Suppressor macrophage (primary cell): ENCODE results near the gene SLC12A8.

ENCODE experiments used
- DNase-seq, 4 experiments: peaks; one replicate each; pipeline ENCODE4 v3.0.0-alpha.2; 2020 to 2022
- total RNA-seq, 17 experiments: gene quantifications; one replicate each; lab custom pipeline; 2026; ENCODE audit warnings: mixed read lengths in 6 of 17, inconsistent platforms in 3 of 17; lab: John Stamatoyannopoulos, UW

Gene SLC12A8
- total RNA-seq = 0.38 to 9.4 (median 3.3) reads per million in 17 experiments

DNA sequence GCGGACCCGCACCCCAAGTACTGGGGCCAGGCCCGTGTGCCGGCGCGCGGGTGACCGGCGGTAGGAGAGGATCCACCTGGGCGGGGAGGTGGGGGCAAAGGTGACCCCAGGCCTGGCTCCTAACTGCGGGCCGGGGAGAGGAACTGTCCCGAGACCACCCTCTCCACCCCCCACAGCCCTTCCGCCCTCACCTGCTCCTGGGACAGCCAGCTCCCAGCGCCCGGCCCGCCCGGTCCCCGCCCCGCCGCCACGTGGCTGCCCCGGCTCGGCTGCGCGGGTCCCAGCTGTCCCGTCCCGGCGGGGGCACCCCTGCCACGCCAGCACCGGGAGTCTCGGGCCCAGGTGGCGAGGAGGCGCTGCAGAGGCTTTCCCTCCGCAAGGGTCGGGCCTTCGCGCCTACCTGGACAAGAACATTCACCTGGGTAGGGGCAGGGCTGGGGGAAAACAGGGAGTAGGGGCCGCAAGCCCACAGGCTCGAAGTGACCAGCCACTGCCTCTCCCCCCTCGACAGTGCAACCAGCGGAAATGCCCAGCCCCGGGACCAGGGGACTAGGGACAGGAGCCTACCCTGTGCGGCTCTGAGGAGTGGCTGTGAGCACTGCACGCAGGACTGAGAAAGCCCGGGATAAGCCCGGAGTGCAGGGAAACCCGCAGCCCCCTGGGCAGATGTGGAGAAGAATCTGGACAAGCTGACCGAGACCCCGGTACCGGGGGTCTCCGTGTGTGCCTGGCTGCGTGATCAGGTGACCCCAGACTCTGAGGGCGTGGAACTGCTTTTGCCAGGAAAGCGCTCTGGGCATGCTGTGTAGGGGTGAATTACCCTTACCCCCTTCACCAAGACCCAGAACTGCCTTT is at the start of gene SLC12A8:
Gene SLC12A8 (minus strand): TSS at position 240 of the 855 bp plus-strand sequence. CDS start 1,399 bp downstream, outside the sequence.
- DNase-seq = peak in 1 of 4 experiments; percentile 26

DNA sequence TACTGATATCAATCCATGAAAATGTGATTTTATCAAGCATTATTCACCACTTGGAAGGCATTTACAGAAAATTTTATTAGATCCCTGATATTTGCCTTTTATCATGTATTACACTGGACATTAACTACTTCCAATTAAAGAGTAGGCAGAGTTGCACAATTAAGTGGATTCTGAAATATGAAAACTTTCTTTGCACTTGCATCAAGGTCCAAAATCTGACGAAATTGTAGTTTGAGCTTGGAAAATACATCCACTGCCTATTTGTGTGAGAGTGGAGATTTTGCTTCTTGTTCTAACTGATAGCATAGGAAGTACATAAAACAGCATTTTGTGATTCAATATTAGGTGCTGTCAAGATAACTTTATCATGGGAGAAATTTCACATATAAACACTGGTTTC is 49.6 kb upstream of the SLC12A8 start:
- DNase-seq = peak in 1 of 4 experiments; percentile 4

DNA sequence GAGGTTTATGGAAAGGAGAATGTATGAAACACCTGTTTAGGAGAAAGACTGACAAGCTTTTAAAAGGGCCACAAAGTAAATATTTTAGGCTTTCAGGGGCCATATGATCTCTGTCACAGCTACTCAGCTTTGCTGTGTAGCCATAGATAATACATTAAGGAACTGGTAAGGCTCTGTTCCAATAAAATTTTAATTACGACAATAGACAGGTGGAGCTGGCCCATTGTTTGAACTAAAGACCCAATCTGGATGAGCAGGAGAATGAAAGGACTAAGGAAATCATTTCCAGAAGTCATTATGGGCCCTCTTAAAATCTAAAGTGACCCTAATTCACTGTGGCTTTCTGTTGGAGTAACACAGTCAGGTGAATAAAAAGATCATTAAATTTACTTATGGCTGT is 48.5 kb upstream of the SLC12A8 start:
- no peak for DNase-seq

DNA sequence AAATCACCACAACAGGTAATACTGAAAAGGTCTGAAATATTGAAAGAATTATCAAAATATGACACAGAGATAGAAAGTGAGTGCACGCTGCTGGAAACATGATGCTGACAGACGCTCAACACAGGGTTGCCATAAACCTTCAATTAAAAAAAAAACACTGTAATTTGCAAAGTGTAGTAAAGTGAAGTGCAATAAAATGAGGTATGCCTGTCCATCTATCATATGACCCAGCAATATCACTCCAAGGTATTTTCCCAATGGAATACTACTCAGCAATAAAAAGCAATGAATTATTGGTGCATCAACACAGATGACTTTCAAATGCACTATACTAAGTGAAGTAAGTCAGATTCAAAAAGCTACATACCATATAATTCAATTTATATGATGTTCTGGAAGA is 47.6 kb upstream of the SLC12A8 start:
- no peak for DNase-seq

DNA sequence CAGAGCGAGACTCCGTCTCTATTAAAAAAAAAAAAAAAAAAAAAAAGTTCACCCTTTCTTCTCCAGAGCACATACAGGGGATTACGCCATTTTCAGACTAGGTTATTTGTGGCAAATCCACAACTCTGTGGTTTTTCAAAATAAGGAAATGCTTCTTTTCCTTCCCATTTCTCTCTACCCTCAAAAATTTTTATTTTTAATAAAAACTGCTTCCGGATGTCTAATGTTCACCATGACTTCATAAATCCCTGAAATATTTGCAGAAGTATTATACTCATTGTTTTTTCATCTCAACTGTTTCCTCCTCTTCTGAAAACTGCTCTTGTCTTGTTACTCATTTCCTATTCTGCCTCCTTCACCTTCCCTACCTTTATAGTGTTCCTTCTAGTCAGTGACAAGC is 45.0 kb upstream of the SLC12A8 start:
- DNase-seq = peak; percentile 51 to 93 (median 67)

- DNase-seq = no peak
Observed at GRCh38 chr3:125256675-125257074, 44.1 kb upstream of the SLC12A8 start.

DNA sequence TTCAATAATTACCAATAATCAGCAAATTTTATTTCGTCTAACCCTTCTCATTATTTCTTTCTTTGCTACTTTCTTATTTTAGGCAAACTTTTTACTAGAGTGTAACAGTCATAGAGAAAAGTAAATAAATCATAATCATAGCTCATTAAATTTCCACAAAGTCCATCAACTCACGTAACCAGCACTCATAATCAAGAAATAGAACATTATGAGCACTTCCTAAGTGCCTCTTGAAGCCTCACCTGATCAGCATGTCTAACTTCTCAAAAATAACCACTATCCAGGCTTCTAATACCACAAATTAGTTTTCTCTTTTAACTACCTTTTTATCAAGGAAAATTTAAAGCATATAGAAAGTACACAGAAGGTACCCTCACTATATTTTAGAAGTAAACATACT is 38.4 kb upstream of the SLC12A8 start:
- DNase-seq = no peak

DNA sequence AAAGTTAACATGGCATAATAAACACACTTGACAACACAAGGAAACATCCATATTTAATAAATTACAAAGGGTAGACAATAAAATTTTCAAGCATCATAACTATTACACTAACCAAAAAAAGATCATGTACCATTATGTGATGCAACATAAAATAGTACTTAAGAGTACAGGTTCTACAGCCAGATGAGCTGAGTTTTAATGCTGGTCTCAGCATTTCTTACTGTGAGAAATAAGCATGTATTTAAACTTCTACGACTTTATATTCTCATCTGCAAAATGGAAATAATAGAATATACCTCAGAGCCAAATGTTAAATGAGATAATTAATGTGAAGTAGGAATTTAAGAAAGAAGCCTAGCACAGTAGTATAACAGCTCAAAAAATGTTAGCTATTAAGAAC is 33.7 kb upstream of the SLC12A8 start:
- DNase-seq = no peak

DNA sequence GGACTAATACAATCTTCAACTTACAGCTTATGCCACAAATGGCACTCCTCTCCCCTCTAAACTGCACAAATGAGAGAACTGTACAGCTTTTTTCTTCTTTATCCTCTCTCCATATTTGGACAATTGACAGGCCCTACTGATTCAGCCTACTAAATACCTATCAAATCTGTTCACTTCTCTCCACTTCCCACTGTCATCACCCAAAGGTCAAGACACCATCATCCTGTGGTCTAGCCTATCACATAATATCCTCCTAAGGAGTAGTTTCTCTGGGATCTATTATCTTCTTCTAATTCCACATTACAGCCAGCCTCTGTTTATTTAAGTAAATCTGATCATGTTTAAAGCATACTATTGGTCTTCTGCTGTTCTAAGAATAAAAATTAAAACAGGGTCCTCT is 33.0 kb upstream of the SLC12A8 start:
- DNase-seq = no peak

DNA sequence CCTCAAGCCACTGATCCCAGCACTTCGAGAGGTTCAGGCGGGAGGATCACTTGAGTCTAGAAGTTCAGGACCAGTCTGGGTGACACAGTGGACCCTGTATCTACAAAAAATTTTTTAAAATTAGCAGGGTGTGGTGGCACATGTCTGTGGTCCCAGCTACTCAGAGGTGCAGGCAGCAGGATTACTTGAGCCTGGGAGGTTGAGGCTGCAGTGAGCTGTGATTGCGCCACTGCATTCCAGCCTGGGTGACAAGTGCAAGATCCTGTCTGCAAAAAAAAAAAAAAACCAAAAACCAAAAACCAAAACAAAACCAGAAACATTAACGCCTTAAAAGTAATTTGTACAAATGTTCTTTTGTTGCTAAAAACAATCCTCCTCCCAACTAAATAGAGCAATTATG is 27.9 kb upstream of the SLC12A8 start:
- DNase-seq = peak in 1 of 4 experiments; percentile 2

DNA sequence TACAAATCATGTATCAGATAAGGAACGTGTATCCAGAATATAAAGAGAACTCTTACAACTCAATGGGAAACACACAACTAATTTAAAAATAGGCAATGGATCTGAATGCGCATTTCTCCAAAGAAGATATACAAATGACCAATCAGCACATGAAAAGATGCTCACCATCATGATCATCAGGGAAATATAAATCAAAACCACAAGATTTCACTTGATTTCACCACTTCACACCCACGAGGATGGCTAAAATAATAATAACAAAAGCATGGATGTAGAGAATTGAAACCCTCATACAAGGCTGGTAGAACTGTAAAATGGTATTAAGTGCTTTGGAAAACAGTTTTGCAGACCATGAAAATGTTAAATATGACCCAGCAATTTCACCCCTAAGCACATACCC is 26.7 kb upstream of the SLC12A8 start:
- peak in 3 of 4 experiments; percentile 9 to 45 (median 11) for DNase-seq

DNA sequence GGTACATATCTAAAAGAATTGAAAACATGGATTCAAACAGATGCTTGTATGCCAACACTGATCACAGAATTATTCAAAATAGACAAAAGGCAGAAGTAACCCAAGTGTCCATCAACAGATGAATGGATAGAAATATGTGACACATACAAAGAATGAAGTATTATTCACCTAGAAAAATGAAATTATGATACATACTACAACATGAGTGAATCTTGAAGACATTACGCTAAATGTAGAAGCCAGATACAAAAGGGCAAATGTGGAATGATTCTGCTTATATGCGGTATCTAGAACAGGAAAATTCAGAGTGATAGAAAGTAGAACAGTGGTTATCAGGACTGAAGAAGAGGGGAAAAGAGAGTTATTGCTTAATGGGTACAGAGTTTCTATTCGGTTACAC is 26.2 kb upstream of the SLC12A8 start:
- DNase-seq = no peak

DNA sequence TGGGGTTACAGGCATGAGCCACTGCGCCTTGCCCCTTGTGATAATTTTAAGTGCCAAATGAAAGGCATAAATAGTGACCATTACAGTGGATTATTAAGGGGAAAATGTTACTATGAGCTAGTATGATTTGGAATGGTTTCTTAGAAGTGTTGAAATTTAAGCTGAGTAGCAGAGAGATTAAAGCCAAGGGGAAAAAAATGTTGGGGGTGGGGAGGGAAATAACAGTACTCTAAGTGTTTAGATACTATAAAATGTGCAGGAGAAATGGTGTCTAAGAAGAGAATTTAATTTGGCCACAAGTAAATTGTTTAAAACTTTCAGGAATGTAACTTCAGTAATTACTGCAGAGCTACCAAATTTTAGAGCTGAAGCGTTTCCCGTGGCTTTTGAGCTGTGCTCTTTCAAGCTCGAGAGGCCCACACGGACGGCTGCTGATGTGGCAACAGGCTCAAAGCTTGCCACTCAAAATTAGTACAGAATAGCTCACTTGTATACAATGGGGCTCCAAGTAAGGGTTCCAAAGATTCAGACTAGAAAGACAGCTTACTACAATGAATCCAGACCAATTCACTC is 23.9 kb upstream of the SLC12A8 start:
- DNase-seq = no peak

- no peak for DNase-seq
Observed at GRCh38 chr3:125234831-125235230, 22.3 kb upstream of the SLC12A8 start.

GRCh38 chr3:125232401-125232800 is 19.9 kb upstream of the SLC12A8 start:
- DNase-seq = no peak

- no peak for DNase-seq
Observed at GRCh38 chr3:125231895-125232294, 19.3 kb upstream of the SLC12A8 start.

DNA sequence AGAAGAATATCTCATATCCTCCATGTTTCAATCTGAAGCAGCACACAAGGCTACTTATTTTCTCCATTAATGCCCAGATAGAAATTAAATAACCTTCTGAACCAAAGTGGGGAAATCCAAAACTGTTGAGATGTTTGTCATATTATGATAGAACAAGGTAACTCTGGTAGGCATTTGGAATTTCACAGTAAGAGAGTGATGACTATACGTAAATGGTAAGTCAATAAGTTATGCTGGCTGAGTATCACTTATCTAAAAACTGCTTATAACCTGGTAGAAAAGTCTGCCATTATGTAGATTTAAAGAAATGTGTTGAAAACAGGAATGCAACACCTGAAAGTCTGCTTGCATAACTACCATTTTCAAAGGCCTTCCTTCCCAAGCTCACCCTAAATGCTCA is 17.2 kb upstream of the SLC12A8 start:
- no peak for DNase-seq

GRCh38 chr3:125229168-125229567 is 16.6 kb upstream of the SLC12A8 start:
- DNase-seq = no peak

- DNase-seq = peak in 3 of 4 experiments; percentile 31 to 43 (median 33)
Observed at GRCh38 chr3:125221831-125222230, 9.3 kb upstream of the SLC12A8 start.

DNA sequence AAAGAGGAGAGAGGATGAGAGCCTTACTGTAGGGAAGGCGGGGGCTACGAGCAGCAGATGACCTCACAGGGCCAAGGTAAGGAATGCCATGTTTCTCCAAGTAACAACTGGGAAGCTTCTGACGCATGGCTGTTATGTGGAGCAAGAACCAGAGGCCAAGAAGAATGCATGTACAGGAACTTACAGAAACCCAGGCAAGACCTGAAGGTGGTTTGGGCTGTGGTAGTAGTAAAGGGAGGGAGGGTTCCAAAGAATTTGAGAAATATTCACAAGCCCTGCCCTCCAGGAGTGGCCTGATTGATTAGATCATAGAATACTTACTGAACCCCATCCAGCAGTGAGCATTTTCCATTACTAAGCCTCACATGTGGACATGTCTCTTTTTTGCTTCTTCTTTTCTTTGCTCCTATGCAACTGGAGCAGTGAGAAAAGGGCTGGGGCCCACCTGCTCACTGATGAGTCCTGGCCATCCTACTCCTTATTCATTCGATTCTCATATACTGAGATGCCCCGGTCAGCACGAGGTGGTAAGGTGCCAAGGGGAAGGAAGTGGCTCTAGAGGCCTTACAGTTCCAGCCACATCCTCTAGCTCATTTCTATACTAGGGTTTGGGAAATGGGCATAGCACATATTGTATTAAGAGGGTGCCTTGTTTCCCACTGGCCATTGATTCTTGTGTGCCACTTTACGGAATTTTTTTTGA is 8.3 kb upstream of the SLC12A8 start:
- peak; percentile 18 to 49 (median 35) for DNase-seq

GRCh38 chr3:125220183-125220582 is 7.6 kb upstream of the SLC12A8 start:
- DNase-seq = no peak

DNA sequence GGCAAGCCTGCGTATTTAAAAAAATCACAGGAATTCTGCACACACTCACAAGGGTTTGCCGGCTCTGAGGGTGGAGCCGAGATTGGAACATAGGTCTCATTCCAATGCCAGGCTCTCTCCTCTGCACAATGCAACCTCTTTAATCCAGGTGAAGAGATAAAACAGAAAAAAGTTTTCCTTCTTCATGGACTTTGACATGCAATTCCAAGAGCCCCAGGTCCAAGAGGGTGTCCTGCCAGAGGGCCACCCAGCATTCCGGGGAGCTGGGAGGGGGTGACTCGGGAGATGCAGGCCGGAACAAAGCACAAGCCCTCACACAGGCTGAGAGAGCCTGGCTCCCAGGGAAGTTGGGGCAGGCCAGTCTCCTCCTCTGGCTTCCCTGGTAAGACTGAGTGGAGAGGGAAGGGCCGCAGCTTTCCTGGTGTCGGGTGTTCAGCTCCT is 6.7 kb upstream of the SLC12A8 start:
- DNase-seq = no peak

- peak in 1 of 4 experiments; percentile 50 for DNase-seq
Observed at GRCh38 chr3:125214738-125215137, 2.2 kb upstream of the SLC12A8 start.
